ENCODE data around the gene DGKD. TPM values are rescaled to one million over a fixed set of nuclear protein-coding genes. Genes with fewer than 3 reads are reported as not detected.

Gene DGKD
- total and polyA plus RNA-seq, 2 donors (not counting 1 experiment from before 2014, with no cell fraction given) = 224 to 396 TPM

DNA sequence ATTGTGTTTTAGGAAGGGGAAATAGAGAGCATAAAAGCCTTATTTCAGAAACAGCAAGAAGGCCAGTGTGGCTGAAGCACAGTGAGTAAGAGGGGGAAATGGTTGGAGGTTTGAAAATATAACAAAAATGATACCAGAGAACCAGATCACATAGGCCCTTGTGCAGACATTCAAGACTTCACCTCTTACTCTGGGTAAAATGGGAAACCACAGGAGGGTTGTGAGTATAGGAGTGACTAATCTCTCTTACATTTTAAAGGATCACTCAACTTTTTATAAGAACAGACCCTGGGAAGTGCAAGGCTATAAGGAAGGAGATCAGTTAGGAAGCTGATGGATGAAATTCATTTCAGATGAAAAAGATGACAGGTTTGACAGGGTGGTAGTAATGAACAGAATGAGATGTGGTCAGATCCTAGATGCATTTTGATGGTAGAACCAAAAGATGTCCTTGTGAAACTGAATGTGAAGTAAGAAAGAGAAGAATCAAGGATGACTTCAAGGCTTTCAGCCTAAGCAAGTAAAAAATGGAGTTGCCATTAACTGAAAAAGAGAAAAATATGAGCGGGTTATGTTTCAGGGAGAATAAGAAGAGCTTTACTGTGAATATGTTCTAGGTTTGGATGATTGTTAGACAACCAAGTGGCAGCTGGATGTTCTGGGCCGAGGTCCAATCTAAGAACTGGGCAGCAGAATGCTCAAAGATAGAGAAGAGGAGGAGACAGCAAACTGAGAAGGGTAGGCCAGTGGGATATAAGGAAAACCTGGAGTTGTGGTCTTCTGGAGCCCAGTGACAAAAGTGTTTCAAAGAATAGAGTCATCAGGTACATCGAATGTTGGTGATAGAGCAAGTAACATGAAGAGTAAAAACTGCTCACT lies 147.1 kb downstream of the DGKD start:
- Histone ChIP-seq H3K4me1 (ENCODE audit: control insufficient read depth in 2 of 2, insufficient read depth in 2 of 2, low read length in 2 of 2) (peaks cover 7 to 11% of the 10 kb centered on the region in 2 donors), H3K79me2 (ENCODE audit: control insufficient read depth, insufficient read depth, low read length) (no peaks in the 10 kb centered on the region), H3K4me3 (ENCODE audit: control extremely low read depth in 1 of 5, extremely low read depth in 1 of 5, insufficient read depth in 1 of 5, low read depth in 2 of 5, low read length in 4 of 5) (no peak overlapping the region), H3K9ac (ENCODE audit: low read length) (no peak overlapping the region), H2AFZ (ENCODE audit: insufficient read depth, low read depth, low read length, poor library complexity, severe bottlenecking) (no peak overlapping the region), H3K27ac (ENCODE audit: low read length in 2 of 2) (no peak overlapping the region), H3K4me2 (replicated peaks; ENCODE audit: low read depth, low read length, poor library complexity, severe bottlenecking) (no peak overlapping the region), H3K27me3 (replicated peaks in 1 of 4; ENCODE audit: control extremely low read depth in 1 of 4, control insufficient read depth in 3 of 4, insufficient read depth in 4 of 4, low read length in 3 of 4) (no peaks in the 10 kb centered on the region), H4K20me1 (ENCODE audit: control insufficient read depth, insufficient read depth, low read length, poor library complexity, severe bottlenecking) (no peaks in the 10 kb centered on the region), H3K36me3 (replicated peaks in 1 of 2; ENCODE audit: control extremely low read depth in 1 of 2, control insufficient read depth in 1 of 2, extremely low read depth in 1 of 2, insufficient read depth in 2 of 2, low read length in 1 of 2) (peaks cover 1 to 3% of the 10 kb centered on the region in 2 experiments), H3K9me3 (ENCODE audit: control extremely low read depth in 1 of 3, control insufficient read depth in 2 of 3, insufficient read depth in 1 of 3, low read length in 2 of 3) (peaks cover 7 to 24% (median 8%) of the 10 kb centered on the region in 3 donors)
- no peak overlapping the region for H3K4me3 Mint-ChIP-seq
- no peak for DNase-seq
- intact Hi-C loops (cut with micrococcal nuclease) = no loop called here
- CTCF ChIA-PET = interaction anchor here (1.2 kb wide), 1 partner anchor 11 kb away, joined by 3 read pairs; no protein-coding TSS in a partner anchor
- peaks cover 18% of the 10 kb centered on the region for H3K9me3 Mint-ChIP-seq (ENCODE audit: insufficient read depth)
- TF ChIP-seq EZH2 (IDR thresholded peaks at IDR 0.05; ENCODE audit: borderline replicate concordance, insufficient read depth, low read depth, low read length, poor library complexity, severe bottlenecking) (no peak), CTCF (IDR thresholded peaks at IDR 0.05) (no peak)
- ATAC-seq (ENCODE audit: low read depth) = no peak
- POLR2A ChIA-PET = no interaction called here
- WGBS (ENCODE audit: insufficient coverage) = 98% methylated on average over 3 of the region's 3 CpGs
- peaks cover 27% of the 10 kb centered on the region for H3K4me1 Mint-ChIP-seq
- H3K27ac Mint-ChIP-seq = no peak overlapping the region
- H3K27me3 Mint-ChIP-seq = no peaks in the 10 kb centered on the region

DNA sequence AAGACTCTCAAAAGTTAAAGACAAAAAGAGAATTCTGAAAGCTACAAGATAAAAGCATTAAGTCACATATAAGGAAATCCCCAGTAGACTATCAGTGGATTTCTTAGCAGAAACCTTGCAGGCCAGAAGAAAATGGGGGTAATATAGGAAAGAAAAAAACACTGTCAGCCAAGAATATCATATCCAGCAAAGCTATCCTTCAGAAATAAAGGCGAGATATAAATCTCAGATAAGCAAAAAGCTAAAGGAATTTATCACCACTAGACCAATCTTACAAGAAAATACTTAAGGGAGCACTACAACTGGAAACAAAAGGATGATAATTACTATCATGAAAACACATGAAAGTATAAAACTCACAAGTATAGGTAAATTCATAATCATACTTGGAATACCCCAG lies 149.2 kb downstream of the DGKD start:
- ATAC-seq (ENCODE audit: low read depth) (no peak), DNase-seq (no peak)
- TF ChIP-seq CTCF (IDR thresholded peaks at IDR 0.05) = no peak
- no peak for TF ChIP-seq EZH2 (IDR thresholded peaks at IDR 0.05; ENCODE audit: borderline replicate concordance, insufficient read depth, low read depth, low read length, poor library complexity, severe bottlenecking)
- ChIA-PET POLR2A (interaction anchor here (0.6 kb wide), 1 partner anchor 54 kb away, joined by 4 read pairs; no protein-coding TSS in a partner anchor), CTCF (interaction anchor here (0.6 kb wide), 1 partner anchor 60 kb away, joined by 3 read pairs; no protein-coding TSS in a partner anchor)
- H3K4me3 Mint-ChIP-seq = no peak overlapping the region
- no peaks in the 10 kb centered on the region for H3K27me3 Mint-ChIP-seq
- Histone ChIP-seq H3K27me3 (replicated peaks in 1 of 4; ENCODE audit: control extremely low read depth in 1 of 4, control insufficient read depth in 3 of 4, insufficient read depth in 4 of 4, low read length in 3 of 4) (no peaks in the 10 kb centered on the region), H2AFZ (ENCODE audit: insufficient read depth, low read depth, low read length, poor library complexity, severe bottlenecking) (no peak overlapping the region), H3K9ac (ENCODE audit: low read length) (no peak overlapping the region), H3K9me3 (ENCODE audit: control extremely low read depth in 1 of 3, control insufficient read depth in 2 of 3, insufficient read depth in 1 of 3, low read length in 2 of 3) (peaks cover 8 to 24% (median 10%) of the 10 kb centered on the region in 3 donors), H3K79me2 (ENCODE audit: control insufficient read depth, insufficient read depth, low read length) (no peaks in the 10 kb centered on the region), H4K20me1 (ENCODE audit: control insufficient read depth, insufficient read depth, low read length, poor library complexity, severe bottlenecking) (no peaks in the 10 kb centered on the region), H3K4me3 (ENCODE audit: control extremely low read depth in 1 of 5, extremely low read depth in 1 of 5, insufficient read depth in 1 of 5, low read depth in 2 of 5, low read length in 4 of 5) (no peak overlapping the region), H3K27ac (ENCODE audit: low read length in 2 of 2) (no peak overlapping the region), H3K36me3 (replicated peaks in 1 of 2; ENCODE audit: control extremely low read depth in 1 of 2, control insufficient read depth in 1 of 2, extremely low read depth in 1 of 2, insufficient read depth in 2 of 2, low read length in 1 of 2) (peaks cover 0 to 3% of the 10 kb centered on the region in 2 experiments), H3K4me1 (ENCODE audit: control insufficient read depth in 2 of 2, insufficient read depth in 2 of 2, low read length in 2 of 2) (peaks cover 0 to 1% of the 10 kb centered on the region in 2 donors), H3K4me2 (replicated peaks; ENCODE audit: low read depth, low read length, poor library complexity, severe bottlenecking) (no peak overlapping the region)
- WGBS (ENCODE audit: insufficient coverage) = no CpG with 5 or more reads among the region's 1 CpG
- H3K4me1 Mint-ChIP-seq = peaks cover 11% of the 10 kb centered on the region
- H3K27ac Mint-ChIP-seq = peak overlapping the region; percentile 33
- intact Hi-C loops (cut with micrococcal nuclease) = no loop called here
- H3K9me3 Mint-ChIP-seq (ENCODE audit: insufficient read depth) = peaks cover 18% of the 10 kb centered on the region
